Right renal cortex interstitium (tissue), 3 donors: Measurements from ENCODE around the gene ENKUR. TPM values are rescaled to one million over a fixed set of nuclear protein-coding genes. Genes with fewer than 3 reads are reported as not detected.
"Not testable (repeated sequence)": the region's sequence is repeated elsewhere in the genome, so short reads cannot be mapped to it uniquely, and the experiment has no call there.

Experiments
- DNase-seq, 3 donors: peaks; one replicate each; pipeline ENCODE4 v3.0.0-alpha.2; 2013; ENCODE audit warnings: low read depth in 3 of 3, low spot score in 2 of 3
- polyA plus RNA-seq, 3 donors: library from polyadenylated mRNA; unstranded; fragments of 120-200 nt; gene quantifications; one replicate each; pipeline ENCODE4 v1.2.1, GENCODE V29; 2013; ENCODE audit not compliant: insufficient read length in 3 of 3

The ENKUR gene
- polyA plus RNA-seq, 3 donors = 4.9 to 5.6 (median 5.5) TPM

DNA sequence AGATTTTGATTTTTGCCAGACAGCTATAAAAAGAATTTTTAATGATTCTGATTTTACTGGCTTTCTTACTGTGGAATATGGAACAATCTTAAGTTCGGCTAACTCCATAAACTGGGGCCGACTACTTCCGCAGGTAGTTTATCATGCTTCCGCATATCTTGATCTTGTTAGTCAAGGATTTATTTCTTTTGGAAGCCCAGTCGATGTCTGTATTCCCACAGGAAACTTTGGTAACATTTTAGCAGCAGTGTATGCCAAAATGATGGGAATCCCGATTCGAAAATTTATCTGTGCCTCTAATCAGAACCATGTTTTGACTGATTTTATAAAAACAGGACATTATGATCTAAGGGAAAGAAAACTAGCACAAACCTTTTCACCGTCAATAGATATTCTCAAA lies 8.6 kb upstream of the ENKUR start:
- no peak for DNase-seq

GRCh38 chr10:25023278-25023677 lies 7.3 kb upstream of the ENKUR start:
- no peak for DNase-seq

- DNase-seq = no peak
Measured at GRCh38 chr10:25018703-25019102, 2.7 kb upstream of the ENKUR start.

GRCh38 chr10:25017661-25018060 lies 1.7 kb upstream of the ENKUR start:
- no peak for DNase-seq

DNA sequence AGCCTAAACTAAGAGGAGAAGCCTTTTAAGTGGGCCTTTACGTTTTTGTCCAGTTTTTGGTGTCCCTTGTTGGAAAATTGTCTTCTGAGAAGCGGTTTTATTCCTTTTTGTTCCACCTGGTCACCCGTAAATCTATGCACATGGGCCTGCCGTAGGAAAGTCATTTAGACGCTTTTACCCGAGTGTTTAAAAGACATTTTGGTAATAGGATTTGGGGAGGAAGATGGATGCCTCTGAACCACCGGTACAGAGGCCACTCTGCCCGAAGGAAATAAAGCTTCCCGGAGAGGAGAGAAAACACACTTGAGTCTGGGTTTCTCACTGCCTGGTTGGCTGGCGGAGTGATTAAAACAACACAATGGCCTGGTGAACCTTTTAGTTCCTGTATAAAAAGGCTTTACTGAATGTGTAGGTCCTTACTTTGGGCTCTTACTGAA lies 1.2 kb upstream of the ENKUR start:
- peak in 1 of 3 donors; percentile 73 for DNase-seq

GRCh38 chr10:25016376-25017153 lies 607 bp upstream of the ENKUR start, which contains the start of gene THNSL1:
THNSL1 (plus strand) TSS chr10:25016612; CDS start chr10:25023224, 6,612 bp downstream.
- peak in 2 of 3 donors; percentile 96 to 97 for DNase-seq

GRCh38 chr10:25014579-25014978 lies 1.4 kb downstream of the ENKUR start:
- DNase-seq = no peak

GRCh38 chr10:25011591-25011990 lies 4.4 kb downstream of the ENKUR start:
- DNase-seq = not testable (repeated sequence)

DNA sequence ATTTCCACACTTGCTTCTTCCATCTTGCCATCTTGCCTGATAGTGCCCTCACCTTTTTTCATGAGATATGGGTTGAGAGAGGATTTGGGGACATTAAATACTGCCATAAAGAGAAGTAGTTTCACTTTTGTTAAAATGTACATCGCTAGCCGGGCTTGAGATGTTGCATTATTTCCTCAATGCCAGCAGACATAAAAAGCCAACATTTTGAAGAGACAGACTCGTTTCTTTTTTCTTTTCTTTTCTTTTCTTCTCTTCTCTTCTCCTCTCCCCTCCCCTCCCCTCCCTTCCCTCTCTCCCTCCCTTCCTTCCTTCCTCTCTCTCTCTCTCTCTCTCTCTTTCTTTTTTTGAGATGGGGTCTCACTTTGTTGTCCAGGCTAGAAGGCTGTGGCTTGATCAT lies 17.9 kb downstream of the ENKUR start:
- DNase-seq = no peak

GRCh38 chr10:24995072-24995471 lies 20.9 kb downstream of the ENKUR start:
- no peak for DNase-seq

DNA sequence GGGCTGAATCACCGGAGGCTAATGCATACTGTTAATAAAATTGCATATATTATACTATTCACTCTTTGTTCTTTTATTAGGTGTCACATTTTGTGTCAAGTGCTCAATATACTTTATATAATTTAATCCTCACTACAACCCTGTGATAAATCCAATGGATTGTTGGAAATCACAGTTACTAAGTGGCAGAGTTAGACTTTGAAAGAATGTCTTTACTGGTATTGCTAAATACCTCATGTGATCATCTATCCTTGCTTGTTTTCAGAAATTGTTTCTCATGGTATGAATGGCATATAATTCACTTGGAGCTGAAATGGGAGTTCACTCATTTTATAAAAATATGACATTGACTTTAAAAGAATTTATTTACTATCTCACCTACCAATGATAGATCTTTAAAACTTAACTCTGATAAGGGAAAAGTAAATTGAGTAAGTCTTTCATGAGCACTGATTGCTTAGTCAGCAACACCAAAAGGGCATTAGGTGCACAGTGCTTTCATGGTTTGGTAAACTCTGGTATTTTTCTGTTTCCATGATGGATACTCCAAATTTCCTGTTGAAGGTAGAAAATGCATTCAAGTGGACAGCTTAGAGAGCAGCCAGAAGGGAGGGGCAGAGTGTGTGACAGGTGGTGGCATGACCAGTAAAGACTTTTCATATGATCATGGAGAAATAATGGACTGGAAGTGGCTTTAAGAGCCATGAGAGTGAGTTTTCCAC lies 22.6 kb downstream of the ENKUR start:
- DNase-seq = no peak

DNA sequence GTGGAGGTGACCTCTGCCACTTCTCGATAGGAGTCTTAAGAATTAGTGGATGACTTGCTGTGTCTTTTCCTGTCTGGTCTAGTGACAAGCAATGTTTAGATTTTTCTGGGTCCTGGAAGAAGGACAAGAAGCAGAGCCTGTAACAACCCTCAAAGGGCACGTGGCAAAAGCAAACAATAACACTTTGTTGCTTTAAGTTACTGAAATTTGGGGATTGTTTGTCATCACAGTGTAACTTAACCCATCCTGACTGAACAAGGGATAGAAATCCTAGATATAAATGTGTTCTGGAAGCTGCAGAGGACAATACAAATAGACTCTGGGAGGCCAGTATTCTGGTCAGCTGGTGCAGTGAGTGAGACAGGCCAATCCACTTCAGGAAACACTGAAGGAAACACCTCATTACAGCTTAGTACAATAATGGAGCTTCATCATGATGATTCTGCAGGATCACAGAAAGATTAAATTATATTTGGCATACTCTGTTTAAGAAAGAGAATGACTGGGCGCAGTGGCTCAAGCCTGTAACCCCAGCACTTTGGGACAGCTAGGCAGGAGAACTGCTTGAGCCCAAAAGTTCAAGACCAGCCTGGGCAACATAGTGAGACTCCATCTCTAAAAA lies 23.3 kb downstream of the ENKUR start:
- no peak for DNase-seq

- DNase-seq = no peak
Measured at GRCh38 chr10:24991298-24991697, 24.7 kb downstream of the ENKUR start.

GRCh38 chr10:24989867-24990266 lies 26.1 kb downstream of the ENKUR start:
- no peak for DNase-seq

DNA sequence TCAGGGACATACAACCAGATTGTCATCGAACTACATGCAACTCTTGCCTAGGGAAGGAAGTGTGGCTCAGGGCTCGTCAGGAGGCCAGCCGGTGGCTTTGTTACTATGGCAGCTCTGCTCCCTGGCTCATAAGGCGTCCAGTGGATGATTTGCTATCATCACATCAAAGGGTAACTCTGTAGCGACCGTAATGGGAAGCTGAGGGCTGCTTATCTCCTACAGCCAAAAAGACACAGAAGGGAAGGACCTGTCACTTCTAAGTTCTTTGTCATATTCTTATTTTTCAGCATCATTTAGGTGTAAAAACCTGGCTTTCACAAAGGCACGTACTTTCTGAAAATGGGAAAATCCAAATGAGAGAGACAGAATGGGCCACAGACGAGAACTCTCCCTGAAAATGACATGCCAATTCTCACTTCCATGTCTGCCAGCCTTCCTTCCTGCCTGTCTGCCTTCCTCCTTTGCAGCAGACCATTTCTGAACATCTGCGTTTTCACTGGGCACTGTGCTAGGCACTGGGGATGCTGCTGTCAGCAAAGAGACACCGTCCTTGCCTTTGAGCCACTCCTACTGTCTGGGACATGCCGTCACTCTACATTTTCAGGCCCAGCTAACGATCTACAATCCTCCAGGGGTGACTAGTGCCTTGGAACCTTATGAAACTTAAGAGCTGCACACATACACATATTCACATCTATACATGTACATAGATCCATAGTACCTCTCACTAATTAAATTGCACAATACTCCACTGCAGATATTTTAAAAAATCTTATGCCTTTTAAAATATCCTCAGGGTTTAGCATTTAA lies 26.9 kb downstream of the ENKUR start:
- no peak for DNase-seq

- DNase-seq = no peak
Measured at GRCh38 chr10:24984906-24985305, 31.1 kb downstream of the ENKUR start.

DNA sequence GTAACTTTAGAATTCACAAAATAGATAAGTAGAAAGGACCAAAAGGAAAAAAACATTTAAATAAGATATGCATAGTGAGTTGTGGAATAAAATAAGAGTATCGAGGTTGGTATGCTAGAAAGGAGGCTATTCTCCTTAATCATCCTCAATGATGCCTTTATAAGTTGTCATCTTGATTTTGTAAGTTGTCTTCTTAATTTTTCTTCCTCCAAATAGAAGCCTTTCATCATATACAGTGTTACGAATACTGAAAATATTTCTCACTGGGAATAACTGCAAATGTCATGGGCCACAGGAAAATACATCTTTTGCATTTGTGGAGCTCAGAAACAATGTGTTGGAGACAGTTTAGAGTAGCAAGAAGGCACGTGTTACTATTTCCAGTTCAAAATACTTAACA lies 32.0 kb downstream of the ENKUR start:
- no peak for DNase-seq

GRCh38 chr10:24983130-24983529 lies 32.8 kb downstream of the ENKUR start:
- no peak for DNase-seq

DNA sequence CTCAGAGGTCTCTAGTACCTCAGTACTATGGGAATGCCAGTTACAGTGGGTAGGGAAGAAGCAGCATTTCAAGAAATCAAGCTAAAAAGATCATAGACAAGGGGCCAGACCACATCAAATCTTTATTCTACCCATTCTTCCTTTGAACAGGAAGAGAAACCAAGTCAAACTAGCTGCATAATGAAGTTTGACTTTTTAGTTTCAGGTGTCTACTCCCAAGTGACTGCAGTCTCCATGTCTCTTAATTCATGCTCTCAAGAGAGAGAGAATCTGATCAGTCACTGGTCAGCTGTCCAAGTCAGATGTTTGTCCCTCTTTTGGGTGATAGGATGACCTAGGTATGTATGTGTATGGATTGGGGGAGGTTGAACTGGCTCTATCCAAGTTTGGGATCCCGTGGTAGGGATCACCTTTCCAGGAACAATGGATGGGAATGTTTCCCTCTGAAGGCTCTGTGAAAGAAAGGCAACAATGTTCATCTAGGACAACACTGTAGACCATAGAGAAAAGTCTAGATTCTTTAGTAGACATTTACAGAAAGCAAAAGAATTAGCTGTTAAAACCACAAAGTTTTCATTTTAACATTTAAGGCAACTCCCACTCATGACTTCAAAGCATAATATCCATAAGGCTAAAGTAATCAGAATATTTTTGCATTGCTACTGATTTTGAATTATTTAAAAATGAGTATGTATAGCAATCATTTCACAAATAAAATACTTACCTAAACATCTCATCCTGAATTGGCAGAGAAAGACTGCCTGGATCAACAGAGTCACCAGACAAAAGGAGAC lies 33.4 kb downstream of the ENKUR start:
- DNase-seq = no peak

DNA sequence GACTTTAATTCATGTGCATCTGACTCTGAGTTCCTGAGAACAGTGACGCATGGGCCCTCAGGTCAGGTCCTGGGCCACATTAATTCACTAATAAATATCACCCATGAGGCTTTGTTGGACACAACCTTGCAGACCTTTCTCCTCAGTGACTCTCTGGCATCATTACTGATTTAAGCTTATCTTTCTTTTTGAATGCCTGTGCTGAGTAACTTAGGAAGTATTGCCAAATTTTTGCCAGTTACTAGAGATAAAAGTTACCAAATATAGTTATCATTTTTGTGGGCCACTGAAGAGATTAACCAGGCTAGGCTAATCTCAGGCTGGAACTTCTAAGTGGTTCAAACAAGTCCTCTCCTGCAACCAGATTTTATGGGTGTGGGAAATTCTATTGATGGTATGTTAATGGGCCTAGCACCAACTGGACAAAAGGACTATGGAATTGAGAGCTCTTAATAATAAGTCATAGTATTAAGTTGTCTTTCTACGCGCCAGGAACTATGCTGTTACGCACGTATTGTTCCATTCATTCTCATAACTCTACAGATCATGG lies 34.7 kb downstream of the ENKUR start:
- DNase-seq = no peak
